ENCODE results near the gene GLRA3.

GLRA3 gene

DNA sequence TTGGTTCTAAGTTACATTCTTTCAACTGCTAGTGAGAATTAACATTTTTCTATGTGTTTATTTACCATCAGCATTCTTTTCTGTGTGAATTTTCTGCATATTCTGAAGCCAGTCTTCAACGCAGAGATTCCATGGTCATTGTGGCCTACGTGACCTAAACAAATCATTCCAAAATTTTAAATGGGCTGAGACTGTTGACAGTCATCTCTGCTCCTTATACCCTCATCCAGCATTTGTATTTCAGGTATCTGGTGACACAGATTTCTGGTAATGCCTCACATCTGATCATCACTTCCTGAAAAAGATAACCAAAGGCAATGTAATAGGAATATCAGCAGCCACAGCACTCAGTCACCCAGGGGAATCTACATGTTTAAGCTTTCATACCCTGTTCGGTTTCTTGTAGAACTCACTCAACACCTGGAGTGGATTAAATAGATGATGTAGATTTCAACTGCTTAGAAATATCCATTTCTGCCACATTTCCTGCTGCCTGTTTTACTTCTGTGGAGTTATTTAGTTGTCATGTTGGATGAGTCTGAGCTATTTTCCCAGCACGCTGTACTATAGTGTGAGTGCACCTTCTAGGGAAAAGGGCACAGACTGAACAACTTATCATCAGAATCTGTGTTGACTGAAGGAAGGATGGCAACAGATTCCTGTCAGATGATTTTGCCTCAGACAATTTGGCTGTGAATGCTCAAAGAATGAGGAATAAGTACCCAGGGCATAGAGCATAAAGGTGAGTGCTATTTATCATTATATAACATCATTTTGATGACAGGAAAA is 233.7 kb downstream of the GLRA3 start:
- no peak for DNase-seq (ENCODE audit: low read depth in 2 of 2)

DNA sequence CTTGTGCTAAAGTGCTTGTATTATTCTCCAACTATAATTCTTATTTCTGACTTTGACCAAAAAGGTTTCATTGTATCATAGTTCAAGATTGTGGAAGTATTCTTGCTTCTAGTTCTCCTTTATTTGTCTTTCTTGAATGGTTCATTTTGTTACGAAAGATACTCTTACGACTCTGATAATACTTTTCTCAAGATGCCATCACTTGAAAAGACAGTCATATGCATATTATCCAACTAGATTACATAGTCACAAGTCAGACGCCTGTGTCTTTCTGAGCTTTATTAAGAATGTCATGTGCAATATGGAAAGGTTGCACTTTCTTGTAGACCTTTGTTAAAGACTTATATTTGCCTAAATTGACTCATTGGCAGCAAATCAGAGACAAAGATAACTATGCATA is 235.3 kb downstream of the GLRA3 start:
- no peak for DNase-seq (ENCODE audit: low read depth in 2 of 2)

DNA sequence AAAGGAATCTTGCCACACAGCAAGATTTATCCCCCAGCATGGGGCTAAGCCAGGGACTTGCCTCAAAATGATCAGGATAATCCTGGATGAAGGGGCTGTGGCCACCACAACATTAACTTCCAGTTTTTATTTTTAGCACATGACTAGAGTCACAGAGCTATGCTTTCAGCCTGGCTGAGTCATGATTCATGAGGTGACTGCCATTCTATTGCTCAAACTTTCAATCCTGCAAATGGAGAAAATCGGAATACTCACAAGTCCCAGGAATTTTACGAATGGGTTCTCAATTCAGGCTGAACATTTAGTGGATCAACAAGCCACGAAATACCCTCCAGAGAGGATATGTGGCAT is 236.1 kb downstream of the GLRA3 start:
- DNase-seq (ENCODE audit: low read depth in 2 of 2), result no peak

- DNase-seq (ENCODE audit: low read depth in 2 of 2), result no peak
Measured at GRCh38 chr4:174592256-174592984, 236.6 kb downstream of the GLRA3 start.

DNA sequence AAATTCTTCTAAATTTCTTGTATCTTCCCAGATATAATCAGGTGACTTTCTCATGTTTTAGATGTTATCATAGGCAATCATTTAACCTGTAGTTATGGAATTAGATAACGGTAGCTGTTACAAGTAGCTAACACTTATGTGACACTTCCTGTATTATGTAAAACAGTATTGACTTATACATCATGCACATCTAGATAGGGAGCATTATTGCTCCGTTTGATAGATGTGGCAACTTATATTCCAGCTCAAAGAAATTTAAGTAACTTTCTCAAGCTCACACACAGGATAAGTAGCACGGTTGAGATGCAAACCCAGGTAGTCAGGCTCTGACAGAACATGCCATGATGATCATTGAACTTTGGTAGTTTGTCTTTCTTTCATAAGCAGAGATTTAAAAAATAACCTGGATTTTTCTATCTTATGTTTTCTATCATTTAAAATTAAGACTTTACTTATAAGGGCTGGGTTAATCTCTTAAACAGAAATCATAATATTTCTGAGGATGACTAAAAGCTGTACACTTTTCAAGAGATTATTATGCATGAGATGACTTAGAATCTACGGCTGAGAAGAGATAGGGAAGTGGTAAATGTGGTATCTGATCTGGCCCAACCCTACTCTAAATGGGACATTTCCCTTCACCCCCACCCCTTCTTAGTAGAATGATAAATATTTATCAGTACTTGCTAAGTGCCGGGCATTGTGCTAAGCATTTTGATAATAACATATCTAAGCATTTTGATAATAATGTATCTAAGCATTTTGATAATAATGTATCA is 237.6 kb downstream of the GLRA3 start:
- DNase-seq (ENCODE audit: low read depth in 2 of 2), result no peak

- no peak for DNase-seq (ENCODE audit: low read depth in 2 of 2)
Measured at GRCh38 chr4:174590336-174590735, 238.7 kb downstream of the GLRA3 start.
